Mesothelial cell of epicardium (in vitro differentiated cells): ENCODE results near the gene RNASEL. TPM values are rescaled to one million over a fixed set of nuclear protein-coding genes. Genes with fewer than 3 reads are reported as not detected.
"Not testable (repeated sequence)": the region's sequence is repeated elsewhere in the genome, so short reads cannot be mapped to it uniquely, and the experiment has no call there.

Experiments
- DNase-seq, 2 experiments: peaks; one replicate each; pipeline ENCODE4 v3.0.0; 2021; ENCODE audit warnings: low spot score in 2 of 2; ENCODE audit not compliant: unreplicated experiment in 2 of 2
- H3K27ac Mint-ChIP-seq: 2 replicates; pipeline ENCODE4 v1.8.0; 2021; ENCODE audit warnings: mixed read lengths
- H3K27me3 Mint-ChIP-seq: 2 replicates; pipeline ENCODE4 v1.8.0; 2021; ENCODE audit warnings: low read depth, mixed read lengths
- H3K36me3 Mint-ChIP-seq: 2 replicates; pipeline ENCODE4 v1.8.0; 2021; ENCODE audit warnings: mixed read lengths
- H3K4me1 Mint-ChIP-seq: 2 replicates; pipeline ENCODE4 v1.8.0; 2021; ENCODE audit warnings: mixed read lengths
- H3K4me3 Mint-ChIP-seq: 2 replicates; pipeline ENCODE4 v1.8.0; 2021; ENCODE audit warnings: mild to moderate bottlenecking, moderate library complexity, mixed read lengths
- H3K9me3 Mint-ChIP-seq: 2 replicates; pipeline ENCODE4 v1.8.0; 2021; ENCODE audit warnings: mixed read lengths
- total RNA-seq: library from RNA; stranded (reverse); gene quantifications from 3 replicates; pipeline ENCODE4 v1.2.1, GENCODE V29; 2021
- TF ChIP-seq, protein P1 (sequence below): fragments of 200-600 bp; sonication (generic); IDR thresholded peaks from one replicate; pipeline ENCODE4 v1.5.0; 2021; ENCODE audit warnings: antibody characterized with exemption; ENCODE audit not compliant: unreplicated experiment

The RNASEL gene
- total RNA-seq, 1 donor from 2014 or later: 5.6 TPM

DNA sequence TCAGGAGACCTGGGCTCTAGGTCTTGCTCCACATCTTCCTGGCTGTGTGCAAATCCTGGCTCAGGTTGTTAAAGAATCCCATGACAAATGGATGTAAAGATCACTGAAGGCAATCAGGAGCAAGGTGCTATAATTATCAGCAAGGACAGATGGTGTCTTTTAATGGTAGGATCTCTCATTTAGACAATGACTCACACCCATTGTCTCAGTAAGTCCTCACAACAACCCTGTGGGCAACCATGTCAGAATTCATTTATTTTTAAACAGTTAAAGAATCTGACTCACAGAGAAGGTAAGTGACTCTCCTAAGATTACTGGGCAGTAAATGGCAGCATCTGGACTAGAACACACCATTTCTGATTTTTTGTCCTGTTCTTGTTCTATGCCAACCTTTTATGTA is 32.8 kb downstream of the RNASEL start:
- no peak overlapping the region for H3K27ac Mint-ChIP-seq
- no peaks in the 10 kb centered on the region for H3K36me3 Mint-ChIP-seq
- H3K4me3 Mint-ChIP-seq: no peak overlapping the region
- no peaks in the 10 kb centered on the region for H3K4me1 Mint-ChIP-seq
- H3K27me3 Mint-ChIP-seq: peaks cover 11% of the 10 kb centered on the region
- H3K9me3 Mint-ChIP-seq: peaks cover 4% of the 10 kb centered on the region
- TF ChIP-seq, protein P1, sequence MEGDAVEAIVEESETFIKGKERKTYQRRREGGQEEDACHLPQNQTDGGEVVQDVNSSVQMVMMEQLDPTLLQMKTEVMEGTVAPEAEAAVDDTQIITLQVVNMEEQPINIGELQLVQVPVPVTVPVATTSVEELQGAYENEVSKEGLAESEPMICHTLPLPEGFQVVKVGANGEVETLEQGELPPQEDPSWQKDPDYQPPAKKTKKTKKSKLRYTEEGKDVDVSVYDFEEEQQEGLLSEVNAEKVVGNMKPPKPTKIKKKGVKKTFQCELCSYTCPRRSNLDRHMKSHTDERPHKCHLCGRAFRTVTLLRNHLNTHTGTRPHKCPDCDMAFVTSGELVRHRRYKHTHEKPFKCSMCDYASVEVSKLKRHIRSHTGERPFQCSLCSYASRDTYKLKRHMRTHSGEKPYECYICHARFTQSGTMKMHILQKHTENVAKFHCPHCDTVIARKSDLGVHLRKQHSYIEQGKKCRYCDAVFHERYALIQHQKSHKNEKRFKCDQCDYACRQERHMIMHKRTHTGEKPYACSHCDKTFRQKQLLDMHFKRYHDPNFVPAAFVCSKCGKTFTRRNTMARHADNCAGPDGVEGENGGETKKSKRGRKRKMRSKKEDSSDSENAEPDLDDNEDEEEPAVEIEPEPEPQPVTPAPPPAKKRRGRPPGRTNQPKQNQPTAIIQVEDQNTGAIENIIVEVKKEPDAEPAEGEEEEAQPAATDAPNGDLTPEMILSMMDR: no peak
- no peak for DNase-seq

DNA sequence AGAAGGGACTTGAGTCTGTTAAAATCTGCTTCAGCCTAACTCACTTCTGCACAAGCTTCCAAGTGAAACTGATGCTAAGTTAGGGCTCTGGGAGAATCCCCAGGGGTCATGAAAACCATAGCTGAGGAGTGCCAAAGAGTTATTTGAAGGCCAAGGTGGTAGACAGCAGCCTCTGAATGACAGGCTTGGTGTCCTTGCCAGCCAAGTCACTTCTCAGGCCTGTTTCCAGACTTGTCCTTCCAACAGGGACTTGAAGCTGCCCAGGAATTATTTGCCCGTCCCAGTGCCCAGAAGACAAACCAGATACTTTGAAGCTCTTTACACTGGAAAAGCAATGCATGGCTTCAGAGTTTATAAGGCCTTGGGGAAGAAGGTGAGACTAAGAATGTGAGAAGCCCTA is 33.6 kb downstream of the RNASEL start:
- no peaks in the 10 kb centered on the region for H3K4me1 Mint-ChIP-seq
- H3K4me3 Mint-ChIP-seq: no peak overlapping the region
- H3K27me3 Mint-ChIP-seq: peaks cover 11% of the 10 kb centered on the region
- H3K27ac Mint-ChIP-seq: no peak overlapping the region
- no peaks in the 10 kb centered on the region for H3K36me3 Mint-ChIP-seq
- TF ChIP-seq, protein P1: no peak
- no peak for DNase-seq
- H3K9me3 Mint-ChIP-seq: peaks cover 4% of the 10 kb centered on the region

DNA sequence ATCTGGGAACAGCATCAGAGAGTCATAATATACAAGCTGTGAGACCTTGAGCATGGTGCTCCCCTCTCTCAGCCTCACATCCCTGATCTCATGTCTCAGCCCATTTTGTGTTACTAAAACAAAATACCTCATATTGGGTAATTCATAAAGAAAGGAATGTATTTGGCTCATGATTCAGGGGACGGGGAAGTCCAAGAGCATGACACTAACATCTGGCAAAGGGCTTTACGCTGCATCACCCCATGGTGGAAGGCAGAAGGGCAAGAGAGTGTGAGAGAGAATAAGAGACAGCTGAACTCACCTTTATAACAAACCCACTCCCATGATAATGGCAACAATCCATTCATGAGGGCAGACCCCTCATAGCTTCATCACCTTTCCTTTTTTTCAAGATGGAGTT is 36.5 kb downstream of the RNASEL start:
- Mint-ChIP-seq H3K27me3 (peaks cover 6% of the 10 kb centered on the region), H3K36me3 (no peaks in the 10 kb centered on the region), H3K4me1 (no peaks in the 10 kb centered on the region), H3K4me3 (no peak overlapping the region), H3K9me3 (peaks cover 4% of the 10 kb centered on the region), H3K27ac (no peak overlapping the region)
- TF ChIP-seq, protein P1: no peak
- DNase-seq: no peak

DNA sequence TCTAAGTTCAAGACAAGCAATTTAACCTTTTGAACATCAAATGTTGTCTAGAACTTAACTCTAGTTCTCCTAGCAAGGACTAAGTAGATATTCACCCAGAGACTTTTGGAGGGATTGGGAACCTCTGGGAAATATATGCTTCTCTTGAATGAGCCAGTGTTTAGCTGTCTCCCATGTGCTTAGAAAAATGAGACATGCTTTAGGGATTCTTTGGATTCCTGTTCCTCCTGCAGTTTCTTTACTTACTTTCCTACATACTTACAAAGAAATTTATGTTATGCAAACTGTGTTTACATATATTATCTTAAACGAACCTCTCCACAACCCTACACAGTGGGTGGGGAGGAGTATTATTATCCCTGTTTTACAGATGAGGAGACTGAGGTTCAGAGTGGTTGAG is 39.2 kb downstream of the RNASEL start:
- DNase-seq: no peak
- Mint-ChIP-seq H3K4me1 (no peaks in the 10 kb centered on the region), H3K27ac (no peak overlapping the region), H3K9me3 (peaks cover 4% of the 10 kb centered on the region), H3K4me3 (no peak overlapping the region), H3K36me3 (no peaks in the 10 kb centered on the region), H3K27me3 (peaks cover 16% of the 10 kb centered on the region)
- TF ChIP-seq, protein P1: no peak

DNA sequence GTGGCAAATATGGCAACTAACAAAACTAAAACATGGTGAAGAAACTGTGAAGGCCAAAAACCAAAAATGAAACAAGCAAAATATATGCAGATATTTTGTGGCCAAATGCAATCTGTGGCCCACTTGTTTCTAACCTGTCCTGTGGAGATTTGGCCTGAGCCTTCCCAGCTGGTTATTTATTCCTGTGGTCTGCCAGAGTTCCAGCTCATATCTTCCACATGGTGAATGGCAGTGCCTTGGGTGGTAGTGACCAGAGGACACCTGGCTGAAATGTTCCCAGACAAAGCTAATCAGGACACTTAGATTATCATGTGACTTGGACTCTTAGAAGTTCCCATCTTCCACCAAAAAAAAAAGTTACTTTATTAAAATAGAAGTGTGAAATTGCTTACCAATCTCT is 39.7 kb downstream of the RNASEL start:
- H3K27me3 Mint-ChIP-seq: peaks cover 18% of the 10 kb centered on the region
- H3K27ac Mint-ChIP-seq: no peak overlapping the region
- no peak overlapping the region for H3K4me3 Mint-ChIP-seq
- TF ChIP-seq, protein P1: no peak
- peaks cover 4% of the 10 kb centered on the region for H3K9me3 Mint-ChIP-seq
- H3K4me1 Mint-ChIP-seq: no peaks in the 10 kb centered on the region
- H3K36me3 Mint-ChIP-seq: no peaks in the 10 kb centered on the region
- DNase-seq: no peak

DNA sequence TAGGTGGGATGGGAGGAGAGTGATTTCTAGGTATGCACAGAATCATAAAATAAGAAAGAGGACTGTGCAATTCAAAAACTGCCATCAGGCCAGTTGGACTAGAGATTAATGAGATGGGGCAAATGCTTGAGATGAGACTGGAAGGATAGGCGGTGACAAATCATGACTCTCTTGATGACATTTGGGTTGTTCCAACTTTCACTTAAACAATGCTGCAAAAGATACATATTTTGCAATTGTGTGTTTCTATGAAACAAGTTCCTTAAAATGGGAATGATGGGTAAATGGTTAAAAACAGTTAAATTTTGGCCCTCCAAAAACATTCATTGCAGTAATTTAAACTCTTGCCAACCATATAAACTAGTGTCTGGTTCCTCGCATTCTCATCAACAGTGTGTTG is 55.2 kb downstream of the RNASEL start:
- H3K9me3 Mint-ChIP-seq: peaks cover 3% of the 10 kb centered on the region
- no peak overlapping the region for H3K4me3 Mint-ChIP-seq
- H3K4me1 Mint-ChIP-seq: no peaks in the 10 kb centered on the region
- no peak for DNase-seq
- no peak overlapping the region for H3K27ac Mint-ChIP-seq
- peaks cover 28% of the 10 kb centered on the region for H3K27me3 Mint-ChIP-seq
- TF ChIP-seq, protein P1: no peak
- H3K36me3 Mint-ChIP-seq: no peaks in the 10 kb centered on the region

DNA sequence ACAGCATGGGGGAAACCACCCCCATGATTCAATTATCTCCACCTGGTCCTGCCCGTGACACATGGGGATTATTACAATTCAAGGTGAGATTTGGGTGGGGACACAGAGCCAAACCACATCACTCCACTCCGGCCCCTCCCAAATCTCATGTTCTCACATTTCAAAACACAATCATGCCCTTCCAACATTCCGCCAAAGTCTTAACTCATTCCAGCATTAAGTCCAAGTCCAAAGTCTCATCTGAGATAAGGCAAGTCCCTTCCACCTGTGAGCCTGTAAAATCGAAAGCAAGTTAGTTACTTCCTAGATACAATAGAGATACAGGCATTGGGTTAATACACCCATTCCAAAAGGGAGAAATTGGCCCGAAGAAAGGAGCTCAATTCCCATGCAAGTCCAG is 60.9 kb downstream of the RNASEL start:
- not testable (repeated sequence) for H3K4me1 Mint-ChIP-seq, H3K27ac Mint-ChIP-seq, H3K36me3 Mint-ChIP-seq, H3K4me3 Mint-ChIP-seq, DNase-seq
- Mint-ChIP-seq H3K27me3 (peaks cover 28% of the 10 kb centered on the region), H3K9me3 (peaks cover 30% of the 10 kb centered on the region)
